Psoas muscle (tissue), 8 donors: ENCODE data around the gene ADCY2. TPM values are rescaled to one million over a fixed set of nuclear protein-coding genes. Genes with fewer than 3 reads are reported as not detected.

ENCODE experiments used
- ATAC-seq, 4 donors: fragments of 200-7000 bp; cut with Tn5 transposase; one replicate each; pipeline ENCODE4 v1.9.1; 2020; ENCODE audit warnings: moderate library complexity in 3 of 4, mild to moderate bottlenecking in 2 of 4
- DNase-seq, 2 donors: peaks; one replicate each; pipeline ENCODE4 v3.0.0-alpha.2; 2020
- H3K27ac ChIP-seq: fragments of 200-600 bp; one replicate; pipeline ENCODE4 v1.8.0; 2022
- H3K27me3 ChIP-seq, 3 donors: fragments of 200-600 bp in 1 of 3; one replicate each; pipeline versions ENCODE4 v1.6.1 to v1.8.0; 2013 to 2022; ENCODE audit warnings: low read length in 2 of 3, mild to moderate bottlenecking in 2 of 3, moderate library complexity in 1 of 3; ENCODE audit not compliant: insufficient read depth in 3 of 3
- H3K36me3 ChIP-seq, 2 donors: fragments of 200-600 bp in 1 of 2; one replicate each; pipeline versions ENCODE4 v1.6.1 to v1.8.0; 2013 to 2022; ENCODE audit warnings: low read depth in 1 of 2, mild to moderate bottlenecking in 1 of 2, moderate library complexity in 1 of 2; ENCODE audit not compliant: insufficient read depth in 1 of 2
- H3K4me1 ChIP-seq: fragments of 200-600 bp; one replicate; pipeline ENCODE4 v1.8.0; 2022
- H3K4me3 ChIP-seq: fragments of 200-600 bp; one replicate; pipeline ENCODE4 v1.8.0; 2022; ENCODE audit warnings: mild to moderate bottlenecking
- H3K9me3 ChIP-seq: fragments of 200-600 bp; one replicate; pipeline ENCODE4 v1.8.0; 2022
- CTCF ChIP-seq: fragments of 200-600 bp; IDR thresholded peaks from one replicate; pipeline ENCODE4 v1.8.0; 2022; ENCODE audit warnings: antibody characterized with exemption
- WGBS, 3 donors: extraction: QIAGEN DNeasy Blood & Tissue Kit; methylation state at CpG; one replicate each; pipeline versions ENCODE4 v1.1.6 to v1.1.7; 2013; 5-methylcytosine and 5-hydroxymethylcytosine counted together
- intact Hi-C, 2 donors: fragments of 100-400 bp; cut with DNase I; formaldehyde crosslinking; loops; one replicate each; pipeline versions ENCODE4 v1.11.0 to v1.14.2; 2022
- polyA plus RNA-seq, 3 donors: library from polyadenylated mRNA; stranded (reverse); fragments of 200-250 nt; gene quantifications; one replicate each; pipeline ENCODE4 v1.2.3, GENCODE V29; 2013
- total RNA-seq, 4 donors: library from RNA; stranded (reverse); fragmentation: NEBNext Ultra II Directional in 2 of 4; extraction: Animal tissue kit (Norgen Biotek cat#: 25700) in 2 of 4; gene quantifications; one replicate each; pipeline versions ENCODE4 v1.2.1 to v1.2.4, GENCODE V29; 2021 to 2023
- donor health status: healthy with polysubstance abuse.
- donor health status: DM: no; HTN: no; CAD: no; lungs with moderate emphysema.
- donor health status: Bipolar disorder and iron deficiency.
- donor health status: healthy.
- donor health status: DM: yes; HTN: yes; CAD: no.
- donor health status: DM: no; HTN: no; CAD: no.
- donor health status: DM: no; HTN: no; CAD: no.
- donor health status: DM: yes; HTN: yes; CAD: no.

ADCY2 gene
- total and polyA plus RNA-seq, 7 donors = 24.3 to 91.4 (median 55.1) TPM

- H3K27me3 ChIP-seq = no peaks in the 10 kb centered on the region
- DNase-seq (no peak), ATAC-seq (no peak)
- no peak overlapping the region for H3K4me3 ChIP-seq
- peaks cover 24% of the 10 kb centered on the region for H3K4me1 ChIP-seq
- no peak overlapping the region for H3K27ac ChIP-seq
- 65 to 76% (median 72%) methylated on average over 4 of the region's 4 CpGs for WGBS, 3 donors
- peaks cover 2 to 68% of the 10 kb centered on the region in 2 donors for H3K36me3 ChIP-seq
- TF ChIP-seq CTCF = no peak
- no peaks in the 10 kb centered on the region for H3K9me3 ChIP-seq
- intact Hi-C loops = no loop called here
Measured at GRCh38 chr5:7872517-7873130, 476.7 kb downstream of the ADCY2 start.

GRCh38 chr5:7873216-7873615 lies 477.3 kb downstream of the ADCY2 start:
- no peak overlapping the region for H3K4me3 ChIP-seq
- 70 to 79% (median 78%) methylated on average over 9 of the region's 9 CpGs for WGBS, 3 donors
- no peaks in the 10 kb centered on the region for H3K27me3 ChIP-seq
- H3K4me1 ChIP-seq = peaks cover 18% of the 10 kb centered on the region
- intact Hi-C loops = no loop called here
- no peak for ATAC-seq
- no peak overlapping the region for H3K27ac ChIP-seq
- H3K36me3 ChIP-seq = peaks cover 5 to 73% of the 10 kb centered on the region in 2 donors
- TF ChIP-seq CTCF = no peak
- no peaks in the 10 kb centered on the region for H3K9me3 ChIP-seq
- DNase-seq = no peak

- TF ChIP-seq CTCF = no peak
- 98 to 100% (median 99%) methylated on average over 2 of the region's 2 CpGs for WGBS, 3 donors
- Histone ChIP-seq H3K4me1 (peaks cover 18% of the 10 kb centered on the region), H3K27ac (no peak overlapping the region), H3K4me3 (no peak overlapping the region), H3K27me3 (no peaks in the 10 kb centered on the region), H3K36me3 (peaks cover 8 to 88% of the 10 kb centered on the region in 2 donors), H3K9me3 (no peaks in the 10 kb centered on the region)
- DNase-seq = no peak
- intact Hi-C loops = no loop called here
- no peak for ATAC-seq
Measured at GRCh38 chr5:7874639-7875038, 478.7 kb downstream of the ADCY2 start.

- peaks cover 15% of the 10 kb centered on the region for H3K4me1 ChIP-seq
Measured at GRCh38 chr5:7875151-7875550, 479.2 kb downstream of the ADCY2 start.

More at GRCh38 chr5:7875151-7875550, 479.2 kb downstream of the ADCY2 start:
- H3K9me3 ChIP-seq = no peaks in the 10 kb centered on the region
- intact Hi-C loops = no loop called here
- H3K4me3 ChIP-seq = no peak overlapping the region
- no peak for TF ChIP-seq CTCF
- no peak overlapping the region for H3K27ac ChIP-seq
- ATAC-seq = no peak
- DNase-seq = no peak
- peaks cover 8 to 93% of the 10 kb centered on the region in 2 donors for H3K36me3 ChIP-seq
- no peaks in the 10 kb centered on the region for H3K27me3 ChIP-seq
- 95 to 97% (median 95%) methylated on average over 4 of the region's 4 CpGs for WGBS, 3 donors
